OCI-LY3 (cell line): Measurements from ENCODE around the gene PTPN12.

Experiments
- H2AFZ ChIP-seq: fragments of 200-600, 300-600 bp; shearing (Covaris generic); 2 replicates; pipeline ENCODE4 v1.6.0; 2014; ENCODE audit warnings: antibody characterized with exemption, low read depth, low read length
- H3K27ac ChIP-seq: fragments of 200-600, 300-600 bp; sonication (generic); 2 replicates; pipeline ENCODE4 v1.5.1; 2014; ENCODE audit warnings: mild to moderate bottlenecking, low read length, moderate library complexity, mixed read lengths
- H3K27me3 ChIP-seq: fragments of 200-600, 300-600 bp; sonication (generic); 2 replicates; pipeline ENCODE4 v1.6.1; 2014; ENCODE audit warnings: low read depth, low read length, mixed read lengths
- H3K36me3 ChIP-seq: fragments of 200-600, 300-600 bp; sonication (generic); replicated peaks from 2 replicates; pipeline ENCODE3; 2014; ENCODE audit warnings: low read depth, low read length, mixed read lengths
- H3K4me1 ChIP-seq: fragments of 300-600, 200-600 bp; sonication (generic); 2 replicates; pipeline ENCODE4 v1.6.1; 2014; ENCODE audit warnings: low read length, mixed read lengths
- H3K4me2 ChIP-seq: fragments of 200-600, 300-600 bp; sonication (generic); 2 replicates; pipeline ENCODE4 v1.6.1; 2014; ENCODE audit warnings: low read length, mixed read lengths
- H3K4me3 ChIP-seq: fragments of 300-600, 200-600 bp; sonication (generic); 2 replicates; pipeline ENCODE4 v1.5.1; 2014; ENCODE audit warnings: antibody characterized with exemption, mild to moderate bottlenecking, low read length, moderate library complexity
- H3K79me2 ChIP-seq: fragments of 300-600, 200-600 bp; shearing (Covaris generic); 2 replicates; pipeline ENCODE4 v1.6.1; 2014; ENCODE audit warnings: mild to moderate bottlenecking, low read length, mixed read lengths
- H3K9ac ChIP-seq: fragments of 300-600, 200-600 bp; shearing (Covaris generic); 2 replicates; pipeline ENCODE4 v1.6.0; 2014; ENCODE audit warnings: mild to moderate bottlenecking, low read length, moderate library complexity
- H3K9me3 ChIP-seq: fragments of 200-600, 300-600 bp; shearing (Covaris generic); 2 replicates; pipeline ENCODE4 v1.6.1; 2014; ENCODE audit warnings: low read length, mixed read lengths; ENCODE audit not compliant: insufficient read depth
- H4K20me1 ChIP-seq: fragments of 200-600, 300-600 bp; sonication (generic); 2 replicates; pipeline ENCODE4 v1.6.1; 2016; ENCODE audit warnings: low read length, mixed read lengths; ENCODE audit not compliant: insufficient read depth
- CTCF ChIP-seq: fragments of 200-600, 300-600 bp; sonication (generic); IDR thresholded peaks from 2 replicates; pipeline ENCODE4 v1.5.1; 2014; ENCODE audit warnings: antibody characterized with exemption, low read length, low read depth
- EZH2phosphoT487 ChIP-seq: fragments of 200-600 bp; shearing (Covaris generic); IDR thresholded peaks from 2 replicates; pipeline ENCODE4 v1.6.1; 2018; ENCODE audit warnings: antibody characterized with exemption, mixed run types, low read depth

Gene PTPN12

GRCh38 chr7:77542895-77543294 is 5.8 kb downstream of the PTPN12 start:
- Histone ChIP-seq H3K9me3 (no peaks in the 10 kb centered on the region), H4K20me1 (peaks cover 19% of the 10 kb centered on the region; the same call in 1 of the 2 replicates), H3K4me3 (no peak overlapping the region), H3K27me3 (no peaks in the 10 kb centered on the region), H3K9ac (no peak overlapping the region), H3K79me2 (peaks cover 28% of the 10 kb centered on the region), H3K4me1 (peaks cover 13% of the 10 kb centered on the region), H3K4me2 (no peak overlapping the region), H2AFZ (no peak overlapping the region), H3K36me3 (peaks cover 6% of the 10 kb centered on the region), H3K27ac (no peak overlapping the region)
- TF ChIP-seq EZH2phosphoT487 (no peak), CTCF (no peak)

GRCh38 chr7:77543910-77544309 is 6.8 kb downstream of the PTPN12 start:
- peaks cover 21% of the 10 kb centered on the region for H3K79me2 ChIP-seq
- peaks cover 19% of the 10 kb centered on the region; the same call in 1 of the 2 replicates for H4K20me1 ChIP-seq
- H3K27ac ChIP-seq: no peak overlapping the region
- H3K9ac ChIP-seq: no peak overlapping the region
- H3K36me3 ChIP-seq: peaks cover 6% of the 10 kb centered on the region
- H2AFZ ChIP-seq: no peak overlapping the region
- peaks cover 10% of the 10 kb centered on the region for H3K4me1 ChIP-seq
- H3K9me3 ChIP-seq: no peaks in the 10 kb centered on the region
- no peak for TF ChIP-seq CTCF
- no peak for TF ChIP-seq EZH2phosphoT487
- no peak overlapping the region for H3K4me2 ChIP-seq
- no peaks in the 10 kb centered on the region for H3K27me3 ChIP-seq
- H3K4me3 ChIP-seq: no peak overlapping the region

- Histone ChIP-seq H3K9ac (no peak overlapping the region), H3K4me1 (peaks cover 9% of the 10 kb centered on the region), H3K4me2 (no peak overlapping the region), H4K20me1 (peaks cover 19% of the 10 kb centered on the region; the same call in 1 of the 2 replicates), H3K27ac (no peak overlapping the region), H3K4me3 (no peak overlapping the region), H3K79me2 (peaks cover 18% of the 10 kb centered on the region), H3K36me3 (peaks cover 6% of the 10 kb centered on the region), H2AFZ (no peak overlapping the region), H3K27me3 (no peaks in the 10 kb centered on the region), H3K9me3 (no peaks in the 10 kb centered on the region)
- no peak for TF ChIP-seq CTCF
- TF ChIP-seq EZH2phosphoT487: no peak
These were observed 7.4 kb downstream of the PTPN12 start for GRCh38 chr7:77544518-77544917.

GRCh38 chr7:77548206-77548605 is 11.1 kb downstream of the PTPN12 start:
- Histone ChIP-seq H3K79me2 (peaks cover 13% of the 10 kb centered on the region), H3K4me1 (peaks cover 9% of the 10 kb centered on the region), H2AFZ (no peak overlapping the region), H3K27me3 (no peaks in the 10 kb centered on the region), H4K20me1 (peaks cover 5% of the 10 kb centered on the region; the same call in 1 of the 2 replicates), H3K27ac (no peak overlapping the region), H3K9me3 (0 out of 2 replicates have a peak, but pooled peaks cover 1% of the 10 kb centered on the region), H3K9ac (no peak overlapping the region), H3K36me3 (peaks cover 8% of the 10 kb centered on the region), H3K4me3 (no peak overlapping the region), H3K4me2 (no peak overlapping the region)
- TF ChIP-seq EZH2phosphoT487 (no peak), CTCF (no peak)
